Fibroblast of lung (primary cell): ENCODE data around the gene HIVEP1. TPM values are rescaled to one million over a fixed set of nuclear protein-coding genes. Genes with fewer than 3 reads are reported as not detected.

Experiments
- DNase-seq, 2 donors: peaks; one replicate each; pipeline versions ENCODE4 v3.0.0 to v3.0.0-alpha.2; 2010; ENCODE audit warnings: low read depth in 2 of 2
- H2AFZ ChIP-seq: 2 replicates; pipeline ENCODE4 v1.5.1; 2012; ENCODE audit warnings: low read length, control low read depth, inconsistent platforms
- H3K27ac ChIP-seq: 2 replicates; pipeline ENCODE4 v1.5.1; 2011; ENCODE audit warnings: low read length, control low read depth; ENCODE audit not compliant: insufficient read depth
- H3K27me3 ChIP-seq: 2 replicates; pipeline ENCODE4 v1.5.1; 2011; ENCODE audit warnings: mild to moderate bottlenecking, low read length; ENCODE audit not compliant: control insufficient read depth, insufficient read depth
- H3K36me3 ChIP-seq: 2 replicates; pipeline ENCODE4 v1.5.1; 2011; ENCODE audit warnings: low read length; ENCODE audit not compliant: control insufficient read depth, insufficient read depth
- H3K4me1 ChIP-seq: 2 replicates; pipeline ENCODE4 v1.5.1; 2011; ENCODE audit warnings: low read length; ENCODE audit not compliant: control insufficient read depth, insufficient read depth; ENCODE audit errors: extremely low read depth
- H3K4me2 ChIP-seq: 2 replicates; pipeline ENCODE4 v1.5.1; 2011; ENCODE audit warnings: low read length, control low read depth; ENCODE audit not compliant: insufficient read depth; ENCODE audit errors: extremely low read depth
- H3K4me3 ChIP-seq, 4 experiments: fragments of 200-600 bp in 1 of 4; sonication (generic) in 1 of 4; replicated peaks in 1 of 4; 2 replicates each; pipeline ENCODE4 v1.5.1; 2011 to 2016; ENCODE audit warnings: low read length in 4 of 4, low read depth in 3 of 4, mild to moderate bottlenecking in 3 of 4, control low read depth in 2 of 4, inconsistent platforms in 1 of 4, mixed read lengths in 1 of 4; ENCODE audit not compliant: insufficient read depth in 1 of 4; ENCODE audit errors: control extremely low read depth in 1 of 4
- H3K79me2 ChIP-seq: 2 replicates; pipeline ENCODE4 v1.5.1; 2012; ENCODE audit warnings: mild to moderate bottlenecking, low read length, inconsistent platforms; ENCODE audit not compliant: control insufficient read depth, insufficient read depth
- H3K9ac ChIP-seq: 2 replicates; pipeline ENCODE4 v1.5.1; 2011; ENCODE audit warnings: mild to moderate bottlenecking, low read length, control low read depth; ENCODE audit not compliant: insufficient read depth
- H3K9me3 ChIP-seq: 2 replicates; pipeline ENCODE4 v1.5.1; 2012; ENCODE audit warnings: low read depth, low read length; ENCODE audit not compliant: control insufficient read depth, insufficient read depth
- H4K20me1 ChIP-seq: 2 replicates; pipeline ENCODE4 v1.5.1; 2011; ENCODE audit warnings: low read length; ENCODE audit not compliant: control insufficient read depth, insufficient read depth; ENCODE audit errors: extremely low read depth
- EZH2 ChIP-seq: IDR thresholded peaks from 2 replicates; pipeline ENCODE4 v1.5.1; 2012; ENCODE audit warnings: low read length, control low read depth, mild to moderate bottlenecking; ENCODE audit errors: missing control alignments
- polyA plus RNA-seq, 2 donors: library from polyadenylated mRNA; depleted of rRNA in 1 of 2; stranded (reverse) in 1 of 2; unstranded in 1 of 2; fragments of >200 nt; gene quantifications; 2 replicates each; pipeline ENCODE4 v1.2.1, GENCODE V29; 2011 to 2012; ENCODE audit warnings: missing spikeins in 1 of 2
- total RNA-seq: library from RNA; depleted of rRNA; stranded (reverse); fragments of >200 nt; gene quantifications from 2 replicates; pipeline ENCODE4 v1.2.1, GENCODE V29; 2014
- TF ChIP-seq, protein P1 (sequence below), 2 donors: IDR thresholded peaks in 1 of 2; conservative IDR thresholded peaks in 1 of 2; 1 replicate in 1 of 2; 2 replicates in 1 of 2; pipeline ENCODE4 v1.5.1; 2011 to 2012; ENCODE audit warnings: low read length in 2 of 2, control low read depth in 1 of 2, inconsistent platforms in 1 of 2, low read depth in 1 of 2, mild to moderate bottlenecking in 1 of 2

The HIVEP1 gene
- total and polyA plus RNA-seq, 2 donors (not counting 1 experiment from before 2014, with no cell fraction given) = 9.9 to 14.6 TPM

DNA sequence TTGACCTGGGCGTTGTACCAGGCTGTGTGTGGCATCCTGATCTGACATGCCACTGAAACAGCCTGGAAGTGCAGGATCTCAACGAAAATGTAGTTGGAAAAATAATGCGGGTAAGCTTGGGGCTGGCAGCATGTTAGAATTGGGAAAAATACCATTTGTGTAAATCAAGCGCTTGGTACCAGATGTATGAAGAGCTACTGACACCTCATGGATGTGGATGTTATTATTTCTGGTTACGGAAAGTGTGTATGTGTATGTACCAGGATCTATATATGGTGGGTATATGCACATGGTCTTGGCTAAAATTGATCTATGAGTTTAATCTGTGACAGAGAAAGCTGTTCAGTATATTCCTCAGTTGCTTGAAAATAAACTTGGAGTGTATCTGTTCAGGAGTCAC is 22.7 kb downstream of the HIVEP1 start:
- no peak overlapping the region for H3K4me3 ChIP-seq
- no peaks in the 10 kb centered on the region for H4K20me1 ChIP-seq
- H3K27ac ChIP-seq = no peak overlapping the region
- peak in 1 of 2 donors; percentile 49 for DNase-seq
- H3K4me1 ChIP-seq = peaks cover 2% of the 10 kb centered on the region
- H3K79me2 ChIP-seq = peaks cover 23% of the 10 kb centered on the region
- no peaks in the 10 kb centered on the region for H3K36me3 ChIP-seq
- H2AFZ ChIP-seq = no peak overlapping the region
- H3K4me2 ChIP-seq = no peak overlapping the region
- H3K9ac ChIP-seq = no peak overlapping the region
- H3K9me3 ChIP-seq = no peaks in the 10 kb centered on the region
- no peaks in the 10 kb centered on the region for H3K27me3 ChIP-seq
- TF ChIP-seq, protein P1, sequence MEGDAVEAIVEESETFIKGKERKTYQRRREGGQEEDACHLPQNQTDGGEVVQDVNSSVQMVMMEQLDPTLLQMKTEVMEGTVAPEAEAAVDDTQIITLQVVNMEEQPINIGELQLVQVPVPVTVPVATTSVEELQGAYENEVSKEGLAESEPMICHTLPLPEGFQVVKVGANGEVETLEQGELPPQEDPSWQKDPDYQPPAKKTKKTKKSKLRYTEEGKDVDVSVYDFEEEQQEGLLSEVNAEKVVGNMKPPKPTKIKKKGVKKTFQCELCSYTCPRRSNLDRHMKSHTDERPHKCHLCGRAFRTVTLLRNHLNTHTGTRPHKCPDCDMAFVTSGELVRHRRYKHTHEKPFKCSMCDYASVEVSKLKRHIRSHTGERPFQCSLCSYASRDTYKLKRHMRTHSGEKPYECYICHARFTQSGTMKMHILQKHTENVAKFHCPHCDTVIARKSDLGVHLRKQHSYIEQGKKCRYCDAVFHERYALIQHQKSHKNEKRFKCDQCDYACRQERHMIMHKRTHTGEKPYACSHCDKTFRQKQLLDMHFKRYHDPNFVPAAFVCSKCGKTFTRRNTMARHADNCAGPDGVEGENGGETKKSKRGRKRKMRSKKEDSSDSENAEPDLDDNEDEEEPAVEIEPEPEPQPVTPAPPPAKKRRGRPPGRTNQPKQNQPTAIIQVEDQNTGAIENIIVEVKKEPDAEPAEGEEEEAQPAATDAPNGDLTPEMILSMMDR (conservative IDR thresholded peaks at IDR 0.05 in 1 of 2, IDR thresholded peaks at IDR 0.05 in 1 of 2; ENCODE audit: low read depth in 1 of 2, low read length in 2 of 2) = peak in 1 of 2 donors; percentile 21
- TF ChIP-seq EZH2 = no peak

DNA sequence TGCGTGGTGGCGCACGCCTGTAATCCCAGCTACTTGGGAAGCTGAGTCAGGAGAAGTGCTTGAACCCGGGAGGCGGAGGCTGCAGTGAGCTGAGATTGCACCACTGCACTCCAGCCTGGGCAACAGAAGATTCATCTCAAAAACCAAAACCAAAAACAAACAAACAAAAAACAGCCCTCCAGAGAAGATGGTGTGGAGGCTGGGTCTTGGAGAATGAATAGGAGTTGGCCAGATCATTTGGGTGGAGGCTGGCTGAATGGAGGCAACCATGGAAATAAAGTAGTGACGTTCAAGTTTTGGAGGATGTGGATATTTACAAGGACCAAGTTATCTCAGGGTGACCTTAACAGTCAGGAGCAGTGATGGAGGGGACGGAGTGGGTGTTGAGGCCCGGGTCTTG is 24.7 kb downstream of the HIVEP1 start:
- no peak for TF ChIP-seq EZH2
- TF ChIP-seq, protein P1 (conservative IDR thresholded peaks at IDR 0.05 in 1 of 2, IDR thresholded peaks at IDR 0.05 in 1 of 2; ENCODE audit: low read depth in 1 of 2, low read length in 2 of 2) = no peak

DNA sequence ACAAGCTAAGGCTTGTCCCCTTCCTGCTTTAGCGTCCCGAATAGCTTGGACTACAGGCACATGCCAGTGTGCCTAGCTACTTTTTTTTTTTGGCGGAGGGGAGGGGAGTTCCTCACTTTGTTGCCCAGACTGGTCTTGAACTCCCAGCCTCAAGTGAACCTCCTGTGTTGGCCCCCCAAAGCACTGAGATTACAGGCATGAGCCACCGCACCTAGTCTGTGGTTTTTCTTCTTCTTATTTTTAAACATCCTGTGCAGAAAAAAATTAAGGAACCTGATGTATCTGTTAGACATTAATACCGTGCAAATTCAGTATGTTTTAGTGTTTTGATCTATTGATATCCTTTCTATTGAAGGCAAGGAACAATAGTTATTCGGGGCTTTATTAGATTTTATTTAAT is 25.7 kb downstream of the HIVEP1 start:
- Histone ChIP-seq H3K27me3 (no peaks in the 10 kb centered on the region), H3K79me2 (peaks cover 17% of the 10 kb centered on the region), H3K36me3 (no peaks in the 10 kb centered on the region), H2AFZ (no peak overlapping the region), H3K4me2 (no peak overlapping the region), H3K9ac (no peak overlapping the region), H3K4me3 (no peak overlapping the region), H3K27ac (no peak overlapping the region), H4K20me1 (no peaks in the 10 kb centered on the region), H3K9me3 (no peaks in the 10 kb centered on the region), H3K4me1 (peaks cover 2% of the 10 kb centered on the region)
- no peak for DNase-seq
- TF ChIP-seq EZH2 = no peak
- TF ChIP-seq, protein P1 (conservative IDR thresholded peaks at IDR 0.05 in 1 of 2, IDR thresholded peaks at IDR 0.05 in 1 of 2; ENCODE audit: low read depth in 1 of 2, low read length in 2 of 2) = no peak

More for the DNA sequence above, 24.7 kb downstream of the HIVEP1 start:
- H2AFZ ChIP-seq = no peak overlapping the region
- no peaks in the 10 kb centered on the region for H3K9me3 ChIP-seq
- H3K79me2 ChIP-seq = peaks cover 18% of the 10 kb centered on the region
- no peaks in the 10 kb centered on the region for H3K36me3 ChIP-seq
- no peak overlapping the region for H3K9ac ChIP-seq
- no peak overlapping the region for H3K27ac ChIP-seq
- H3K4me1 ChIP-seq = peaks cover 2% of the 10 kb centered on the region
- H3K4me2 ChIP-seq = no peak overlapping the region
- no peaks in the 10 kb centered on the region for H4K20me1 ChIP-seq
- no peaks in the 10 kb centered on the region for H3K27me3 ChIP-seq
- no peak overlapping the region for H3K4me3 ChIP-seq
- DNase-seq = no peak
